Measurements from ENCODE around the gene DLL1. TPM values are rescaled to one million over a fixed set of nuclear protein-coding genes. Genes with fewer than 3 reads are reported as not detected.

DLL1 gene
- total RNA-seq, 4 donors from 2014 or later = 40.6 to 53.7 (median 47.5) TPM

- no peak for DNase-seq (ENCODE audit: low spot score in 2 of 2)
- 4 to 14% methylated on average over 30 to 33 of the region's 85 CpGs for WGBS, 2 donors
- TF ChIP-seq POLR2A (IDR thresholded peaks at IDR 0.05) = no peak
- TF ChIP-seq, protein P1, sequence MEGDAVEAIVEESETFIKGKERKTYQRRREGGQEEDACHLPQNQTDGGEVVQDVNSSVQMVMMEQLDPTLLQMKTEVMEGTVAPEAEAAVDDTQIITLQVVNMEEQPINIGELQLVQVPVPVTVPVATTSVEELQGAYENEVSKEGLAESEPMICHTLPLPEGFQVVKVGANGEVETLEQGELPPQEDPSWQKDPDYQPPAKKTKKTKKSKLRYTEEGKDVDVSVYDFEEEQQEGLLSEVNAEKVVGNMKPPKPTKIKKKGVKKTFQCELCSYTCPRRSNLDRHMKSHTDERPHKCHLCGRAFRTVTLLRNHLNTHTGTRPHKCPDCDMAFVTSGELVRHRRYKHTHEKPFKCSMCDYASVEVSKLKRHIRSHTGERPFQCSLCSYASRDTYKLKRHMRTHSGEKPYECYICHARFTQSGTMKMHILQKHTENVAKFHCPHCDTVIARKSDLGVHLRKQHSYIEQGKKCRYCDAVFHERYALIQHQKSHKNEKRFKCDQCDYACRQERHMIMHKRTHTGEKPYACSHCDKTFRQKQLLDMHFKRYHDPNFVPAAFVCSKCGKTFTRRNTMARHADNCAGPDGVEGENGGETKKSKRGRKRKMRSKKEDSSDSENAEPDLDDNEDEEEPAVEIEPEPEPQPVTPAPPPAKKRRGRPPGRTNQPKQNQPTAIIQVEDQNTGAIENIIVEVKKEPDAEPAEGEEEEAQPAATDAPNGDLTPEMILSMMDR (IDR thresholded peaks at IDR 0.05) = no peak
- peak overlapping the region; percentile 72 for H3K4me3 ChIP-seq (ENCODE audit: low read depth, poor library complexity, severe bottlenecking)
- intact Hi-C loops (cut with DNase I; ENCODE audit: low total_unique reads) = loop anchor here (10.0 kb wide), 1 partner anchor 455 kb away; no protein-coding TSS in a partner anchor
Measured at GRCh38 chr6:170289180-170289931, 1.5 kb downstream of the DLL1 start.

- TF ChIP-seq, protein P1 (IDR thresholded peaks at IDR 0.05) = no peak
- no peak for TF ChIP-seq POLR2A (IDR thresholded peaks at IDR 0.05)
- 25 to 38% methylated on average over 16 of the region's 16 CpGs for WGBS, 2 donors
- intact Hi-C loops (cut with DNase I; ENCODE audit: low total_unique reads) = loop anchor here (10.0 kb wide), 1 partner anchor 454 kb away; no protein-coding TSS in a partner anchor
- H3K4me3 ChIP-seq (ENCODE audit: low read depth, poor library complexity, severe bottlenecking) = no peak overlapping the region
- DNase-seq (ENCODE audit: low spot score in 2 of 2) = no peak
Measured at GRCh38 chr6:170288852-170289179, 2.1 kb downstream of the DLL1 start.

GRCh38 chr6:170288091-170288631, 2.7 kb downstream of the DLL1 start:
- DNase-seq (ENCODE audit: low spot score in 2 of 2) = no peak
- intact Hi-C loops (cut with DNase I; ENCODE audit: low total_unique reads) = loop anchor here (10.0 kb wide), 1 partner anchor 453 kb away; no protein-coding TSS in a partner anchor
- H3K4me3 ChIP-seq (ENCODE audit: low read depth, poor library complexity, severe bottlenecking) = no peak overlapping the region
- TF ChIP-seq, protein P1 (IDR thresholded peaks at IDR 0.05) = no peak
- TF ChIP-seq POLR2A (IDR thresholded peaks at IDR 0.05) = no peak
- WGBS, 2 donors = 74 to 75% methylated on average over 33 of the region's 33 CpGs

DNA sequence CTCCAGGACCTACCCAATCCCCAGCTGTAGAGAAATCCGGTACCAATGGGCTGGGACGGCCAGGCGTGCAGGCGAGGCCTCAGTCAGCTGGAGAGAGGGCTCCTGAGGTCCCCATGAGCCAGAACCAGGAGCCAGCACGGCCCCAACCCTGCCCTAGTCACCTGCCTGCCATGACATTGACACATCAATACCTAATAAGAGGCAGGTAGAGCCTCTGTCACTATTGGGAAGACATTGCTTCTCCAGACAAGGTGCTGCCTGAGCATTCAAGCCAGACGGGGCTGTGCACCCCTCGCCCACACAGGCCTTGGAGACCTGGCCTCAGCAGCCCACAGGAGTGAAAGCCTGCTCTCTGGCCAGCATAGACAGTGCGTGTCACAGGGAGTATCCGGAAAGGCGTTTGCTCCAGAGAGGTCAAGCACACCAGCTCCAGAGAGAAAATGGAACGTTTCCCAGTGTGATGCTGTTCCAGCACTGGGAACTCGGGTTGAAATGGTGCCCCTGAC, 3.5 kb downstream of the DLL1 start:
- H3K4me3 ChIP-seq (ENCODE audit: low read depth, poor library complexity, severe bottlenecking) = no peak overlapping the region
- intact Hi-C loops (cut with DNase I; ENCODE audit: low total_unique reads) = loop anchor here (10.0 kb wide), 1 partner anchor 453 kb away; no protein-coding TSS in a partner anchor
- 53 to 54% methylated on average over 11 to 12 of the region's 12 CpGs for WGBS, 2 donors
- peak in 1 of 2 donors; percentile 77 for DNase-seq (ENCODE audit: low spot score in 2 of 2)
- TF ChIP-seq, protein P1 (IDR thresholded peaks at IDR 0.05) = no peak
- no peak for TF ChIP-seq POLR2A (IDR thresholded peaks at IDR 0.05)

DNA sequence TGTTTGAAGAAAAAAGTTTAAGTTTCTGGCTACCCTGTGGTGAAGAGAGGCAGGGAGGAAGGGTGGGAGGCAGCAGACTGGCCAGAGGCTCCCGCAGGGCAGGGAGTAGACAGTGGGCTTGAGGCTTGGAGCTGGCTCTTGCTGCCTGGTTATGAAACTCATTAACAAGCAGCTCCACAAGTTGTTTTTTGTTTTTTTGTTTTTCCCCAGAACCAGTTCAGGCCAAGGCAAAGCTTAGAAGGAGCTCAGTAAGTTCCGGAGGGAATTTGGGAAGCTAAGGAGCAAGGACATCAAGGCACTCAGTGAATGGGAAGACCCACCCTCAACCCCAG, 4.0 kb downstream of the DLL1 start:
- no peak for TF ChIP-seq POLR2A (IDR thresholded peaks at IDR 0.05)
- TF ChIP-seq, protein P1 (IDR thresholded peaks at IDR 0.05) = no peak
- DNase-seq (ENCODE audit: low spot score in 2 of 2) = no peak
- no peak overlapping the region for H3K4me3 ChIP-seq (ENCODE audit: low read depth, poor library complexity, severe bottlenecking)
- WGBS, 2 donors = 35 to 47% methylated on average over 2 of the region's 2 CpGs
- intact Hi-C loops (cut with DNase I; ENCODE audit: low total_unique reads) = loop anchor here (10.0 kb wide), 1 partner anchor 452 kb away; no protein-coding TSS in a partner anchor
